HG02798 (cell line): ENCODE data around the gene SMAD5.

ENCODE experiments used
- ATAC-seq: cut with Tn5 transposase; IDR thresholded peaks from one replicate; pipeline ENCODE4 v1.9.1; 2021; ENCODE audit warnings: mild to moderate bottlenecking; ENCODE audit not compliant: unreplicated experiment, poor library complexity

SMAD5 gene

GRCh38 chr5:136193322-136193935 lies 60.8 kb downstream of the SMAD5 start:
- no peak for ATAC-seq

- ATAC-seq, result no peak
These were observed 61.9 kb downstream of the SMAD5 start for GRCh38 chr5:136194576-136194975.

GRCh38 chr5:136195971-136196820 lies 63.6 kb downstream of the SMAD5 start:
- ATAC-seq, result no peak

DNA sequence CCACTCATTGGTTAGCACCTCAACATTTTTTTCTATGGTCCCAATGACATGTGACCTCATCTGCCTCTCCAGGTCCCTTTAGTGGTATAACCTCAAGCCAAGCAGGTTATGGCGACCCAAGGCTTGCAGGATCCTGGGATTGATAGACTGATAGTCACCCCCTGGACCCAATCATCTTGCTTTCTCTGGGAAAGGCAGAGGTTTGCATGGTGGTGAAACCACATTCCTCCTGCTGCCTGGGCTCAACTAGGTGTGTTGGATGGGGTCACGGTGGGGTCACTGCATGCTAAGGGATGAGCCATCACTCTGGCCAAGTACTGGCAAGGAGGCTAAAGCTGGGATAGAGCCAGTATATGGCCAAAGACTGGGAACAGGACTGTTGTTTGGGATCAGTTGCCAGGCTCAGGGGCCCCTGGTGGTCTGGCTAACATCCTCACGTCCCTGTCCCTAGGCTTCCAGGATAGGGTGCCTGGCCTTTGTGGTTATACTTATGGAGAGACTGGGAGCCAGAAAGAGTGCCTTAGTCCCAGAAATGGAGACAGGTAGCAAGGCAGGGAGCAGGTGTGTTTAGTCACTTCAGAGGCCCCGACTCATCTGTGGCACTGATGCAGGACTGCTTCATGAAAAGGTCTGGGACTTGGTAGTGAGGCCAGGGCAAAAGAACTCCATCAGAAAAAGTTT lies 65.0 kb downstream of the SMAD5 start:
- no peak for ATAC-seq

- no peak for ATAC-seq
These were observed 65.8 kb downstream of the SMAD5 start for GRCh38 chr5:136198453-136198852.

DNA sequence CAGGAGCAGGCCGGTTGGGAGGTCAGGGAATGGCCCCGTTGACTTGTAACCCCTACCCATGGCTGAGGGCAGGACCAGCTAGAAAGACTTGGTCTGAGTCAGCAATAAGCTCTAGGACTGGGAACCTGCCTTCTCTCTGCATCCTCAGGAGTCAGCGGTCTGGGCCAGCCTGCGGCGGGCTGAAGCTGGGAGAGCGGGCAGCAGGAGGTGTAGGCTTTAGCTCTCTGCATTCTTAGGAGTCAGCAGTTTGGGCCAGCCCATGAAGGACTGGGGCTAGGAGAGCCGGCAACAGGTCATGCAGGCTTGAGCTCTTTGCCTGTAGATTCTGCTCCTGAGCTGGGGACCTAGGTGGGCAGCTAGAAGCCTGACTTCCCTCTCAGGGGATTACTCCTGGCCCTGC lies 66.8 kb downstream of the SMAD5 start:
- no peak for ATAC-seq

GRCh38 chr5:136200130-136200529 lies 67.5 kb downstream of the SMAD5 start:
- ATAC-seq, result no peak

DNA sequence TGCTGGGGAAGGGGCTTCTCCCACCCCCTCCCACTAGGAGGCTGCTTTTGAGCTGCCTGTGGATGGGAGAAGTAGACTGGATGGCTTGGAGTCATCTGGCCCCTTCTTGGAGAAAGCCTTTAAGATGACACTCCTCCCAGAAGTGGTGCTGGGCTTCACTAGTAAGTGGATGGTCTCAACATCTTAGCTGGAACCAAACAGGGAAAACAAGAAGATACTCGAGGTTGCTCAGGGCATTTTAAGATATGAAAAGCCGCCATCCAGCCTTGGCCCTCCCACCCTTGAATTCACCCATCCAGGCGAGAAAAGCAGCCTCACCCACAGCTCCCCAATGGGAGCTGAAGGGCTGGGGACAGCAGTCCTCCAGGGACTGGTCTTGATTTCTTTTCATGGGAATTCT lies 68.1 kb downstream of the SMAD5 start:
- no peak for ATAC-seq

DNA sequence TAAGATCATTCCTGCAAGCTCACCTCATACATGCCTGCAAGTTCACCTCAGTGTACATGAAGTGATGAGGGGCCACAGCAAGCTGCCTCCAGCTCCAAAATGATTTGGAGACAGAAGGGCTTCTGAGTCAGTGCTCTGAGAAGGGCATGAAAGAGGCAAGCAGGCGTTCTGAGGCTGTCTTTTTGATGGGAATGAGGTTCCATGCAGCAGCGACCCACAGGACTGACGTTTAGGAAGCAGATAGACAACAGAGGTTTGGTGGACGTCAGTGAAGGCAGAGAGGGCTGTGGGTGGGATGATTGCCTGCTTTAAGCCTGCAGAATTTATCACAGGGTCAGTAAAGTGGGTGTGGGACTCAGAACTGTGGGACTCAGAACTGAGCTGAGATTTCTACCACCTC lies 69.2 kb downstream of the SMAD5 start:
- no peak for ATAC-seq

DNA sequence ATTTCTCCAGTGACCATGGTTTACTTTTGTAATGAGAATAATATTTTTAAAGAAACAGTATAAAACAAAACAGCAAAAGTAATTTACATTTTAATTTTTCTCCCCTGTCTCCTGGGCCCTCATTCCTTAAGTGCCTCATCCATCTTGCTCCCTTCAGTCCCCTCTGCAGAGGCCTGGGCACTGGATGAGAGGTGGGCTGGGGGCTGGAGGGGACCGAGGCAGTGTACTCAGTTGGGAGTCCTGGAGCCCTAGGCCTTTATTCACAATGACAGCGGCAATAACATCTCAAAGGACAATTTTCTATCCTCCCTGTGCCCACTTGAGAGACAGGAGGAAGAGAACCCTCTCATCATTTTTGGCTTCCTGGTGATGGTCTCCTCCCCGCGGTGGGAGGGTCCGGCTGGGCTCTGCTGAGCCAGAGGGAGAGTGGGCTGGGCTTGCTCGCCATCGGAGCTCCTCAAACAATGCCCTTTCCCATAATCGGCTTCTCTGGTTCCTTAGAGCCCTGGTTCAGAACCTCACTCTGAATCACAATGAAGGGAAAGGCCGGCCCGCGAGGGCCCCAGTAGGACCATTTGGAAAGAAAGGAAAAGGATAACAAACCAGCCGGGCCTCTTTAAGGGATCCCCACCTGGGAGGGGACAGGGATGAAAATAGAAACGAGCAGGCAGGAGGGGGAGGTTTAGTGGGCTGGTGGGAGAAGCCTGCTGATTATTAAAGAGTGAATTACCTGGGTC lies 70.0 kb downstream of the SMAD5 start:
- ATAC-seq, result no peak

GRCh38 chr5:136203303-136203922 lies 70.8 kb downstream of the SMAD5 start:
- ATAC-seq, result no peak

- ATAC-seq, result no peak
These were observed 72.5 kb downstream of the SMAD5 start for GRCh38 chr5:136205061-136205702.

- ATAC-seq, result no peak
These were observed 73.3 kb downstream of the SMAD5 start for GRCh38 chr5:136205941-136206340.

DNA sequence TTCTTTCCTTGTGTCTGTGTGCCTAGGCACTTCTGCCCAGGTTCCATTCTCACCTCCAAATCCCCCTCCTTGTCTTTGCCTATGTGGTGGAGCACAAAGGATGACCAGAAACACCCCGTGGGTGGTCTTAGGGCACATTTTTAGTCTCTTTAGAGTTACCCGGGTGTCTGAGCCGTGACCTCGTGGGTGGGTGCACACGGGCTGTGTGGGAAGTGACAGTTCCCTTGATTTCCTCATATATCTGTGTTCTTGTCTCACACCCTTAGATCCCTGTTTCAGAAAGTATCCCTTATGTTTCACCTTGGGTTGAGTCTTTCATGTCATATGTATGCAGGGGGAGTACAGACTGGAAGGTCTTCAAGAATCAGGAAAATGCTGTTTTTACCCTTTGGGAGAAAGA lies 73.7 kb downstream of the SMAD5 start:
- no peak for ATAC-seq

GRCh38 chr5:136207631-136208030 lies 75.0 kb downstream of the SMAD5 start:
- ATAC-seq, result no peak

- ATAC-seq, result no peak
These were observed 76.3 kb downstream of the SMAD5 start for GRCh38 chr5:136208916-136209315.

DNA sequence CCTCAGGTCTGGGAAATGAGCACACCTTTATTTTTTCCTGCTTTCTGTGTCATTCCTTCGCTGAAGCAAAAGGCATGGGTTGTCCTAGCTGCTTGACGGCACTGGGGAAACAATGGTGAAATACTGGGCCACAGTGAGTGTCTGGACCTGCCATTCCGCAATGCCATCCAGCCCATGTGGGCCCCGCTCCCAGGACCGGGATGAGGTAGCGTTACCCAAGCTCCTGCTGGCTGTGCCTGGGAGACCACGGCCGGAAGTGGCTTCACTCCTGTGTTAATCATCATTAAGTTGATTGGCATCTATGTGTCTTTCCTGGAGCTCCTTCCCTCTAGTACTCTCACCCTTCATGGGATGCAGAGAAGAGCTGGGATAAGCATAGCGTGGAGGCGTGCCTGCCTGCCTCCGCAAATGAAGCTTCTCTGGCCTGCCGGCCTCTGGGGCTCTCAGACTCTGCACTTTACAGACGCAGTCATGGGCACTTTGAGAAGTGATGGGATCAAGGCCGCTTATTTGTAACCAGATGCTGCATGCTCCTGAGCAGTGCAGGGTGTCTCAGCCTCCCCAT lies 76.8 kb downstream of the SMAD5 start:
- ATAC-seq, result no peak

GRCh38 chr5:136210259-136210658 lies 77.6 kb downstream of the SMAD5 start:
- ATAC-seq, result no peak

DNA sequence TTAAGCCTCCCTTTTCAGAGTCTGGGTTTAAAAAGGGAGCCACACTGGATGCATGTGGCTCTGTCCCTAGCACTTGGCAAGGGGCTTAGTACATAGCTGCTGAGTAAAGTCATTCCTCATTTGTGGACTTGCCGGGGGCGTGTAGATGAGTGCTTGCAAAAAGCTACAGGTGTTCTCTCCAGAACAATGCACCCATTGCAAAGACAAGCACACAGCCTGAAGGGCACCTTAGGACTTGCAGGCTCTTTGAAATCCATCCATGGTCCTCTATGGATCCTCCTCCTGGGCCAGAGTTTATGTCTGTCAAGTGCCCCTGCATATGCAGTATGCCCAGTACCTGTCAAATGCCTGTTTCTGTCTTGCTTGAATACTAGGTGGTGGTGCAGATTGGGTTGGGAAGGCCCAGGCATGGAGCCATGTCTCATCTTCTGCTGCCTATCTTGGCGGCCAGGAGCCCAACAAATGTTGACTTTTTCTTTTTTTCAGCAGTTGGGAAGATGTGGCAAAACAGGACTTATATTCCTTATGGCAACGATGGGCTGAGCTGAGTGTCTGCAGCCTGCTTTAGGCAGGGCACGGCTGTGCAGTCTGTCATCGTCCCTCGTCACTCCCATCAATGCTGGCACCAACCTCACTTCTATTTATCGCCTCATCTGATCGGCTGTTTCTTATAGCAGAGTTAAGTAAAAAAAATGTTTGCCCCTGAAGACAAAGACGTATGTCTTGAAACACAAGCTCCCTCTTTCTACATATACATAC lies 78.8 kb downstream of the SMAD5 start:
- ATAC-seq, result no peak
